IPS DF 19.7 (cell line): ENCODE data around the gene CRY2.

Experiments used
- DNase-seq: peaks from one replicate; pipeline ENCODE4 v3.0.0-alpha.2; 2013; ENCODE audit warnings: low read depth, low spot score

CRY2 gene

GRCh38 chr11:45879803-45880686 lies 32.8 kb downstream of the CRY2 start:
- no peak for DNase-seq

- no peak for DNase-seq
Observed at GRCh38 chr11:45880772-45881570, 33.7 kb downstream of the CRY2 start.

- DNase-seq, result no peak
Observed at GRCh38 chr11:45881708-45882368, 34.6 kb downstream of the CRY2 start.

- no peak for DNase-seq
Observed at GRCh38 chr11:45884596-45885185, 37.4 kb downstream of the CRY2 start.

GRCh38 chr11:45885274-45885920 lies 38.1 kb downstream of the CRY2 start, which contains the start of gene MAPK8IP1:
TSS of gene MAPK8IP1 (plus strand) at chr11:45885651. CDS start at chr11:45885821, 170 bp downstream.
- DNase-seq, result no peak

- DNase-seq, result no peak
Observed at GRCh38 chr11:45885921-45886721, 38.8 kb downstream of the CRY2 start.

GRCh38 chr11:45886816-45887520 lies 39.7 kb downstream of the CRY2 start:
- no peak for DNase-seq

- no peak for DNase-seq
Observed at GRCh38 chr11:45887587-45887986, 40.3 kb downstream of the CRY2 start.

- DNase-seq, result no peak
Observed at GRCh38 chr11:45889555-45889954, 42.3 kb downstream of the CRY2 start.

- no peak for DNase-seq
Observed at GRCh38 chr11:45889966-45890365, 42.7 kb downstream of the CRY2 start.

- no peak for DNase-seq
Observed at GRCh38 chr11:45890886-45891550, 43.7 kb downstream of the CRY2 start.

- DNase-seq, result no peak
Observed at GRCh38 chr11:45892856-45893255, 45.6 kb downstream of the CRY2 start.

- DNase-seq, result no peak
Observed at GRCh38 chr11:45894555-45895247, 47.4 kb downstream of the CRY2 start.

GRCh38 chr11:45895553-45896259 lies 48.4 kb downstream of the CRY2 start:
- DNase-seq, result no peak

- DNase-seq, result no peak
Observed at GRCh38 chr11:45896422-45896984, 49.2 kb downstream of the CRY2 start.

- no peak for DNase-seq
Observed at GRCh38 chr11:45897556-45897955, 50.3 kb downstream of the CRY2 start.

- no peak for DNase-seq
Observed at GRCh38 chr11:45899086-45899447, 51.8 kb downstream of the CRY2 start.
